ENCODE results near the gene GRN. TPM values are rescaled to one million over a fixed set of nuclear protein-coding genes. Genes with fewer than 3 reads are reported as not detected.

The GRN gene
- total RNA-seq, 6 experiments from 2014 or later = 186 to 249 (median 221) TPM

DNA sequence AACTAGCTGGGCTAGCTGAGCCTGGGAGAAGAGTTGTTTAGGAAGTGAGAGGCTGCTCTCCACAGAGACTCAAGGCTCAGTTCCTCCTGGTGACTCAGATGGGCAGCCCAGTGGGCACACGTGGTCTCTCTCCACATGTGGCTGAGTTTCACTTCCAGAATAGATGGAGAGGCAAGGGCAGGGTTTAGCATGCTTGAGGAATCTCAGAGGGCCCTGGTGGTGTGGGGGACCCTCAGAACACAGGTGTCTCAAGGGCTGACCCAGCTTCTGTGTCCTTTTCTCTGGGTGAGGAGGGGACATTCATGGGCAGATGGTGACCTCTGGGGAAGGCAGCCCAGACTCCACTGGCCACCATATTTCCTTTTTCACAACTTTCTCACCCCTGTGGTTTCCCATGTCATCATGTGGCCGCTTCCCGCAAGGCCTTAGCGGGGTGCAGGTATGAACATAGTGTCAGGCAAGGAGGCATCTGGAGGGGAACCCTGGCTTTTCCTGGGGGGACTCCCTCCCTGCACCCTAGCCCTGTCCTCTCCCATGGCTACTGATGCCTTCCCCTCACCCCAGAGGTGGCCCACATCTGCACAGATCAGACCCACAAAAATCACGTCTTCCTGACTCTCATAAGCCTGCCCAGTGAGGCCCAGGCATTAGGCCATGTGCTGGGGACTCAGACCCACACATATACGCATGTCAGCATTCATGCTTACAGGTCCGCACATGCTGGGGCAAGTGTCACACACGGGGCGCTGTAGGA is 3.3 kb downstream of the GRN start:
- H3K36me3 Mint-ChIP-seq (ENCODE audit: low read depth) = peaks cover 8% of the 10 kb centered on the region; the same call in 1 of the 2 replicates
- peak; percentile 45 for DNase-seq
- H3K27ac Mint-ChIP-seq = peak overlapping the region; percentile 32; the same call in 1 of the 2 replicates
- H3K4me1 Mint-ChIP-seq (ENCODE audit: low read depth) = peaks cover 28% of the 10 kb centered on the region
- H3K27me3 Mint-ChIP-seq (ENCODE audit: insufficient read depth) = peaks cover 6% of the 10 kb centered on the region
- TF ChIP-seq, protein P1, sequence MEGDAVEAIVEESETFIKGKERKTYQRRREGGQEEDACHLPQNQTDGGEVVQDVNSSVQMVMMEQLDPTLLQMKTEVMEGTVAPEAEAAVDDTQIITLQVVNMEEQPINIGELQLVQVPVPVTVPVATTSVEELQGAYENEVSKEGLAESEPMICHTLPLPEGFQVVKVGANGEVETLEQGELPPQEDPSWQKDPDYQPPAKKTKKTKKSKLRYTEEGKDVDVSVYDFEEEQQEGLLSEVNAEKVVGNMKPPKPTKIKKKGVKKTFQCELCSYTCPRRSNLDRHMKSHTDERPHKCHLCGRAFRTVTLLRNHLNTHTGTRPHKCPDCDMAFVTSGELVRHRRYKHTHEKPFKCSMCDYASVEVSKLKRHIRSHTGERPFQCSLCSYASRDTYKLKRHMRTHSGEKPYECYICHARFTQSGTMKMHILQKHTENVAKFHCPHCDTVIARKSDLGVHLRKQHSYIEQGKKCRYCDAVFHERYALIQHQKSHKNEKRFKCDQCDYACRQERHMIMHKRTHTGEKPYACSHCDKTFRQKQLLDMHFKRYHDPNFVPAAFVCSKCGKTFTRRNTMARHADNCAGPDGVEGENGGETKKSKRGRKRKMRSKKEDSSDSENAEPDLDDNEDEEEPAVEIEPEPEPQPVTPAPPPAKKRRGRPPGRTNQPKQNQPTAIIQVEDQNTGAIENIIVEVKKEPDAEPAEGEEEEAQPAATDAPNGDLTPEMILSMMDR (IDR thresholded peaks at IDR 0.05) = no peak
- H3K9me3 Mint-ChIP-seq = no peaks in the 10 kb centered on the region
- no peak overlapping the region for H3K4me3 Mint-ChIP-seq

DNA sequence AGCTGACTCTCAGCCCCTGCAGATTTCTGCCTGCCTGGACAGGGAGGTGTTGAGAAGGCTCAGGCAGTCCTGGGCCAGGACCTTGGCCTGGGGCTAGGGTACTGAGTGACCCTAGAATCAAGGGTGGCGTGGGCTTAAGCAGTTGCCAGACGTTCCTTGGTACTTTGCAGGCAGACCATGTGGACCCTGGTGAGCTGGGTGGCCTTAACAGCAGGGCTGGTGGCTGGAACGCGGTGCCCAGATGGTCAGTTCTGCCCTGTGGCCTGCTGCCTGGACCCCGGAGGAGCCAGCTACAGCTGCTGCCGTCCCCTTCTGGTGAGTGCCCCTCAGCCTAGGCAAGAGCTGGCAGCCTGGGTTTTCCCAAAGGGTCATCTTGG is 3.9 kb downstream of the GRN start:
- H3K36me3 Mint-ChIP-seq (ENCODE audit: low read depth) = peaks cover 8% of the 10 kb centered on the region; the same call in 1 of the 2 replicates
- no peak overlapping the region for H3K27ac Mint-ChIP-seq
- H3K4me1 Mint-ChIP-seq (ENCODE audit: low read depth) = peaks cover 28% of the 10 kb centered on the region
- no peak overlapping the region for H3K4me3 Mint-ChIP-seq
- no peaks in the 10 kb centered on the region for H3K9me3 Mint-ChIP-seq
- TF ChIP-seq, protein P1 (IDR thresholded peaks at IDR 0.05) = no peak
- no peak for DNase-seq
- peaks cover 3% of the 10 kb centered on the region for H3K27me3 Mint-ChIP-seq (ENCODE audit: insufficient read depth)

DNA sequence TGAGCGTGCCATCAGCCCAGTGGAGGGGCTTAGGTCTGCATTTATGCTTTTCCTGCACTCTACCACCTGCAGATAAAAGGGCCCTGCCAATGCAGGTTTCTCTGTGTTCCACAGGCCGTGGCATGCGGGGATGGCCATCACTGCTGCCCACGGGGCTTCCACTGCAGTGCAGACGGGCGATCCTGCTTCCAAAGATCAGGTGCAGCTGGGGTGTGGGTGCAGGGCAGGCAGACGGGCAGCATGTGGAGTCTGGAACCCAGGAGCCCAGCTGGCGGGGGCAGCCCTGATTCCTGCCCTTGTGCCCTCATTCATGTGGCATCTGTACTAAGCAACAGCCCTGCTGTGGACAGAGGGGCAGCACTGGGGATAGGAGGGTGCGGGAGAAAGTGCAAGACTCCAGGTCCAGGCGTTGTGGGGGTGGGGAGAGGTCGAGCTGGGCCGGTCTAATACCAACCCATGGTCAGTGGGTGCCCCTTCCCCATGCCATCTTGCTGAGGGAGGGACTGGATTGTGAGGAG is 4.5 kb downstream of the GRN start:
- Mint-ChIP-seq H3K27me3 (ENCODE audit: insufficient read depth) (peaks cover 2% of the 10 kb centered on the region), H3K9me3 (no peaks in the 10 kb centered on the region), H3K4me3 (no peak overlapping the region), H3K4me1 (ENCODE audit: low read depth) (peaks cover 27% of the 10 kb centered on the region), H3K27ac (no peak overlapping the region), H3K36me3 (ENCODE audit: low read depth) (peaks cover 8% of the 10 kb centered on the region; the same call in 1 of the 2 replicates)
- no peak for DNase-seq
- TF ChIP-seq, protein P1 (IDR thresholded peaks at IDR 0.05) = no peak

DNA sequence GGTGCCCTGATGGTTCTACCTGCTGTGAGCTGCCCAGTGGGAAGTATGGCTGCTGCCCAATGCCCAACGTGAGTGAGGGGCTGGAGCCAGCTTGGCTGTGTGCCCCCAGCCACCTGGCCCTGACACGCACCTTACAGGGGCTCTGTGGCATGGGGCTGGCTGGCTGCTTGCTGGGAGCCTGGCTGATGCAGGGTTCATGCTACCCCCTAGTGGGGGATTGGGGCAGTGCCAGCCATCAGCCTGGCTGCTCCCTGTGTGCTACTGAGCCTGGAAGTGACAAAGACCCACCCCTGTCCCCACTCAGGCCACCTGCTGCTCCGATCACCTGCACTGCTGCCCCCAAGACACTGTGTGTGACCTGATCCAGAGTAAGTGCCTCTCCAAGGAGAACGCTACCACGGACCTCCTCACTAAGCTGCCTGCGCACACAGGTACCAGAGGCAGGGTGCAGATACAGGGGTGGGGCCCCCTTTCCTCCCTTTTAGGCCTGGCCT is 5.7 kb downstream of the GRN start:
- TF ChIP-seq, protein P1 (IDR thresholded peaks at IDR 0.05) = peak; percentile 90
- Mint-ChIP-seq H3K4me1 (ENCODE audit: low read depth) (peaks cover 19% of the 10 kb centered on the region), H3K9me3 (no peaks in the 10 kb centered on the region), H3K4me3 (no peak overlapping the region), H3K36me3 (ENCODE audit: low read depth) (peaks cover 4% of the 10 kb centered on the region; the same call in 1 of the 2 replicates), H3K27me3 (ENCODE audit: insufficient read depth) (peaks cover 3% of the 10 kb centered on the region; the same call in 1 of the 2 replicates), H3K27ac (no peak overlapping the region)
- peak; percentile 32 for DNase-seq

DNA sequence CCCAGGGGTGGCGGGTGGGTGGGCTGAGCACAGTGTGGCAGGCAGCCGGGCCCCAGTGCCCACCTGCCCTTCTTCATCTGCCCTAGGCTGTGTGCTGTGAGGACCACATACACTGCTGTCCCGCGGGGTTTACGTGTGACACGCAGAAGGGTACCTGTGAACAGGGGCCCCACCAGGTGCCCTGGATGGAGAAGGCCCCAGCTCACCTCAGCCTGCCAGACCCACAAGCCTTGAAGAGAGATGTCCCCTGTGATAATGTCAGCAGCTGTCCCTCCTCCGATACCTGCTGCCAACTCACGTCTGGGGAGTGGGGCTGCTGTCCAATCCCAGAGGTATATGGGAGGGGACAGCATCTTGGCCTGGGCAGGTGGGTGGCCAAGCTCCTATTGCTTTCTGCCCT is 6.4 kb downstream of the GRN start:
- TF ChIP-seq, protein P1 (IDR thresholded peaks at IDR 0.05) = no peak
- H3K4me3 Mint-ChIP-seq = no peak overlapping the region
- no peak overlapping the region for H3K27ac Mint-ChIP-seq
- H3K9me3 Mint-ChIP-seq = no peaks in the 10 kb centered on the region
- peaks cover 4% of the 10 kb centered on the region; the same call in 1 of the 2 replicates for H3K36me3 Mint-ChIP-seq (ENCODE audit: low read depth)
- no peak for DNase-seq
- peaks cover 3% of the 10 kb centered on the region; the same call in 1 of the 2 replicates for H3K27me3 Mint-ChIP-seq (ENCODE audit: insufficient read depth)
- H3K4me1 Mint-ChIP-seq (ENCODE audit: low read depth) = peaks cover 12% of the 10 kb centered on the region
